Retinal pigment epithelial cell (primary cell): Measurements from ENCODE around the gene GUSB.
A peak's percentile ranks its signal among the peaks of the same experiment; 100 is the strongest.

Experiments used
- DNase-seq: peaks from one replicate; pipeline ENCODE4 v3.0.0-alpha.2; 2010; ENCODE audit warnings: low read depth
- H3K4me3 ChIP-seq: 2 replicates; pipeline ENCODE4 v1.5.1; 2011; ENCODE audit warnings: mild to moderate bottlenecking, low read length, control low read depth, moderate library complexity
- TF ChIP-seq, protein P1 (sequence below): conservative IDR thresholded peaks from 2 replicates; pipeline ENCODE4 v1.5.1; 2011; ENCODE audit warnings: low read depth, low read length, control low read depth, inconsistent platforms

GUSB gene

DNA sequence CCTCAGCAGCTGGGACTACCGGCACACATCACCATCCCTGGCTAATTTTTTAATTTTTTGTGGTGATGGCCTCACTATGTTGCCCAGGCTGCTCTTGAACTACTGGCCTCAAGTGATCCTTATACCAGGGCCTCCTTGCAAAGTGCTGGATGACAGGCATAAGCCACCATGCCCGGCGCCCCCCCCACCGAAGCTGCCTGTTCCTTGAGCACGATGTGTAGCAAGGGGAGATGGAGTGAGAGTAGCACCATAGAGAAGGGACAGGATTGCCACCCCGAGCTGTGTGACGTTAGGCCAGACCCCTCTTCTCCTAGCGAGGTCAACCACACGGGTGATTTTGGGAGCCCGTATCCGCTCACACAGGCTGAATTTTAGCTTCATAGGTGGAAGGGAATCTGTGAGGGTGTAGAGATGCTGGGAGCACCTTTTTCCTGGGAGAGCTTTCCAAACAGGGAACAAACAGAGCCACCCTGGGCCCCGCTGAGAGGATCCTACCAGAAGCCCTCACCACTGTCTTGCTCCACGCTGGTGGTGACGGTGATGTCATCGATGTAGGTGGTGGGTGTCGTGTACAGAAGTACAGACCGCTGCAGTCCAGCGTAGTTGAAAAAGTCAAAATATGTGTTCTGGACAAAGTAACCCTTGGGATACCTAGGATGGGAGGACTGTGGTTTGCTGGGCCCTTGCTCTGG lies 3.0 kb downstream of the GUSB start:
- no peak overlapping the region for H3K4me3 ChIP-seq
- no peak for DNase-seq
- TF ChIP-seq, protein P1, sequence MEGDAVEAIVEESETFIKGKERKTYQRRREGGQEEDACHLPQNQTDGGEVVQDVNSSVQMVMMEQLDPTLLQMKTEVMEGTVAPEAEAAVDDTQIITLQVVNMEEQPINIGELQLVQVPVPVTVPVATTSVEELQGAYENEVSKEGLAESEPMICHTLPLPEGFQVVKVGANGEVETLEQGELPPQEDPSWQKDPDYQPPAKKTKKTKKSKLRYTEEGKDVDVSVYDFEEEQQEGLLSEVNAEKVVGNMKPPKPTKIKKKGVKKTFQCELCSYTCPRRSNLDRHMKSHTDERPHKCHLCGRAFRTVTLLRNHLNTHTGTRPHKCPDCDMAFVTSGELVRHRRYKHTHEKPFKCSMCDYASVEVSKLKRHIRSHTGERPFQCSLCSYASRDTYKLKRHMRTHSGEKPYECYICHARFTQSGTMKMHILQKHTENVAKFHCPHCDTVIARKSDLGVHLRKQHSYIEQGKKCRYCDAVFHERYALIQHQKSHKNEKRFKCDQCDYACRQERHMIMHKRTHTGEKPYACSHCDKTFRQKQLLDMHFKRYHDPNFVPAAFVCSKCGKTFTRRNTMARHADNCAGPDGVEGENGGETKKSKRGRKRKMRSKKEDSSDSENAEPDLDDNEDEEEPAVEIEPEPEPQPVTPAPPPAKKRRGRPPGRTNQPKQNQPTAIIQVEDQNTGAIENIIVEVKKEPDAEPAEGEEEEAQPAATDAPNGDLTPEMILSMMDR = no peak

DNA sequence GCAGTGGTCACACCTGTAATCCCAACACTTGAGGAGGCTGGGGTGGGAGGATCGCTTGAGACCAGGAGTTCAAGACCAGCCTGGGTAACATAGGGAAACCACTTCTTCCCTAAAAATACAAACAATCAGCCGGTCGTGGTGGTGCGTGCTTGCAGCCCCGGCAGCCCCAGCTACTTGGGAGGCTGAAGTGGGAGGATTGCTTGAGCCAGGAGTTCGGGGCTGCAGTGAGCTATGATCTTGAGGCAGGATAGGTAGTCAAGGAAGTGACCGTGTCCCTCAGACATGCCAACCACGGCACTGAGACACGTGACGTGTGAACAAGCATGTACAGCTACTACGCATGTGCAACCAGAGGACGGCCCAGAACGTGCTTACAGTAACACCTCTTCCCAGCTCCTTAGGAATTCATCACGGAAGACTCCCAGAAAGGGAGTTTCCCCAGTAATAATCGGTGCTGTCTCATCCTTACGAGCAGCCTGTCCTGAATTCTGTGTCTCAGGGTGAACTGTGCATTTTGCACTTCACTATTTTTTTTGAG lies 5.3 kb downstream of the GUSB start:
- H3K4me3 ChIP-seq = no peak overlapping the region
- DNase-seq = no peak
- TF ChIP-seq, protein P1 = no peak

DNA sequence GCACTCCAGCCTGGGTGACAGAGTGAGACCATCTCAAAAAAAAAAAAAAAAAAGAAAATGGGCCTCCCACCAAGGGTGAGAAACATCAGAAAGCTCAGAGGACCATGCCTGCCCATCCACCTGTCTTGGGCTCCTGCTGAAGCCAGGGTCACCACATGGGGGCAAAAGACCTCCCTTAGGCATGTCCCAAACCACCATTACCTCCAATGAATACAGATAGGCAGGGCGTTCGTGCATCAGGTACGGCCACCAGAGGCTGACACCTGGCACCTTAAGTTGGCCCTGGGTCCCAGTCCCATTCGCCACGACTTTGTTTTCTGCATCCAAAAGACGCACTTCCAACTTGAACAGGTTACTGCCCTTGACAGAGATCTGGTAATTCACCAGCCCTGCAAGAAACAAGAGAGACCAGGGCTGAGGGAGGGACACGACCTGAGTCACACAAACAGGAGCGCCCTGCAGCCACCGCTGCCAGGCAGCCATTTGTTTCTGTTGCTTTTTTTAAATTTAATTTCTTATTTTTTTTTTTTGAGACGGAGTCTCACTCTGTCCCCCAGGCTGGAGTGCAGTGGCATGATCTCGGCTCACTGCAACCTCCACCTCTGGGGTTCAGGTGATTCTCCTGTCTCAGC lies 6.1 kb downstream of the GUSB start:
- no peak for DNase-seq
- TF ChIP-seq, protein P1 = peak; percentile 8
- H3K4me3 ChIP-seq = no peak overlapping the region

DNA sequence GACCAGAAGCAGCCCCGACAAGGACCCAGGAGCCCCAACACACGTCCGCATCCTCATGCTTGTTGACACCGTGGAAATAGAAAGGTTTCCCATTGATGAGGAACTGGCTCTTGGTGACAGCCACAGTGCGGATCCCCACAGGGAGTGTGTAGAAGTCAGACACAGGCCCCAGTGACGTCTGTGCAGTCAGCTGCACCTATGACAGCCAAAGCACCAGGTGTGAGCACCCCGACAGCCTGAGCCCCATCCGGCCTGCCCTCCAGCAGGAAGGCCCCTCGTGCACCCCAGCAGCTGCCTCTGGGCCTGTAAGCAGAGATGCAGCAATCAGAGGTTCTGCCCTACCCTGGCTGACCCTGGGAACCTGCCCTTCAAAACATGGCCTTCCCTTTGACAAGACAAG lies 7.1 kb downstream of the GUSB start:
- TF ChIP-seq, protein P1 = no peak
- no peak for DNase-seq
- H3K4me3 ChIP-seq = no peak overlapping the region

DNA sequence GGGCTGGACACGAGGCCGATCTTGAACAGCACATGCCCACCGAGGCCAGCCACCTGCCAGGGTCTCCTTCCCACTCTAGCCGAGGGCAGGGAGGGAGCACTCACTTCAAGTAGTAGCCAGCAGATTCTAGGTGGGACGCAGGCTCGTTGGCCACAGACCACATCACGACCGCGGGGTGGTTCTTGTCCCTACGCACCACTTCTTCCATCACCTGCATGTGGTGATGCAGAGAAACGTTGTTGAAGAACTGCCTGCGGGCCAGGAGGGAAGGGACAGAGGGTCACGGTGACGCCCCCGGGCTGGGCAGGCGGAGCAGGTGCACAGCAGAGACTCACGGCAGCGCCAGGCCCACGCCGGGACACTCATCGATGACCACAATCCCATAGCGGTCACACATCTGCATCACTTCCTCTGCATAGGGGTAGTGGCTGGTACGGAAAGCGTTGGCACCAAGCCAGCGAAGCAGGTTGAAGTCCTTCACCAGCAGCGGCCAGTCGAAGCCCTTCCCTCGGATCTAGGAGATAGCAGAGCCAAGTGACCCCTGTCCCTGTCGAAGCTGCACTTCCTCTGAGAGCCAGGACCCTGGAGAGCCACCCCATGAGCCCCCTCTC lies 7.7 kb downstream of the GUSB start:
- DNase-seq = no peak
- TF ChIP-seq, protein P1 = no peak
- H3K4me3 ChIP-seq = no peak overlapping the region

DNA sequence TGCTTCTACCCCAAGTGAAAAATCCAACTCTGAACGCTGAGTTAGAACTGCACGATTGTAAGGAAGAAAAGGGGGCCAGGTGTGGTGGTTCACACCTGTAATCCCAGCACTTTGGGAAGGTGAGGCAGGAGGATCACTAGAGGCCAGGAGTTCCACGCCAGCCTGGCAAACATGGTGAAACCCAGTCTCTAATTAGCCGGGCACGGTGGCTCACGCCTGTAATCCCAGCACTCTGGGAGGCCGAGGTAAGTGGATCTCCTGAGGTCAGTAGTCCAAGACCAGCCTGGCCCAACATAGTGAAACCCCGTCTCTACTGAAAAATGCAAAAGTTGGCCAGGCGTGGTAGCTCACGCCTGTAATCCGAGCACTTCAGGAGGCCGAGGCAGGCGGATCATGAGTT lies 9.0 kb downstream of the GUSB start:
- TF ChIP-seq, protein P1 = no peak
- no peak overlapping the region for H3K4me3 ChIP-seq
- no peak for DNase-seq
